Fibroblast of skin of right quadriceps (primary cell): ENCODE data around the gene TBC1D32.
"Not testable (repeated sequence)": the region's sequence is repeated elsewhere in the genome, so short reads cannot be mapped to it uniquely, and the experiment has no call there.

Experiments used
- DNase-seq: peaks from one replicate; pipeline ENCODE4 v3.0.0-alpha.2; 2013

The TBC1D32 gene

DNA sequence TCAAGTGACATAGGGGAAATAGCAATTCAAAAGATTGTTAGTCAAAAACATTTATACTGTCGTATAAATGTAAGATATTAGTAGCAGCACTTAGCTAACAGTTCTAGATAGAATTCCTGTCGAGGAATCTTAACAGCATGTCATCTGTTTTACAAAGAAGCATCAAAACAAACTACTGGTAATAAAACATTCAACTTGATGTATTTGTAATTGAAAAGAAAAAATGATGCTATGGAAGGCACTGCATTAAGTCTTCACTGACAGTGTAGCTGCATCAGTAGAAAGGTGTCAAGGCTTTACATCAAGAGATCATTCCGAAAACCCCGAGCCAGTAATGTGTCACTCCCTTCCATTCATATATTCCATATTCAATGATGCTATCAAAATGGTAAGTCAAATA, 223.5 kb downstream of the TBC1D32 start:
- no peak for DNase-seq

- no peak for DNase-seq
These were observed 227.3 kb downstream of the TBC1D32 start for GRCh38 chr6:121106962-121107361.

GRCh38 chr6:121105461-121105860, 228.8 kb downstream of the TBC1D32 start:
- DNase-seq, result no peak

DNA sequence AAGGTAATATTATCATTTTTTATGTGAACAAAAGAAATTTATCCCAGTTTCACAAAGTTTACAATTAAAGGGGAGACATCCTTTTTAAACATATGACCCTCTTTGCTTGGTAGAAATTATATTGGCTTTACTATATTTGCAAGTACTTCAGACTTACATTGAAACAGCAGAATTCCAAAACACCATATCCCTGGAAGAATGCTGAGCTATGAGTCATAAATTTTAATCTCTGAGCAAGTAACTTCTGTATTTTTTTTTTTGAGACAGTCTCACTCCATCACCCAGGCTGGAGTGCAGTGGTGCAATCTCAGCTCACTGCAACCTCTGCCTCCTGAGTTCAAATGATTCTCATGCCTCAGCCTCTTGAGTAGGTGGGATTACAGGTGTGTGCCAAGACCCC, 240.4 kb downstream of the TBC1D32 start:
- DNase-seq, result peak; percentile 44

DNA sequence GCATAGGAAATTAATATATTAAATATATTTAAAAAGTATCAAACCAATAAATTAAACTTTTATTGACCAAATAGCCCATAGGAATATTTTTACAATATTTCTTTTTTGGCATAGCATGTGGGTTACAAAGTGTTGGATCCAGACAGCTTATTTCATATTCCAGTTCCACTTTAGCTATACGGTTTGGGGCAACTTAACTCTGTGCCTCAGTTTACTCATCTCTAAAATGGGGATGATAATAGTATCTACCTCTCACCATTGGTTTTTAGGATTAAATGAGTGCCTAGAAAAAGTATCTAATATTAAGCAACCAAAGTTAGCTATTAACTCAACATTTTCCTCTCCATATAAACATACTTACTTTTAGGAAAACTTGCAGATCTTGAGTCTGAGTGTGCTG, 243.8 kb downstream of the TBC1D32 start:
- no peak for DNase-seq

- no peak for DNase-seq
These were observed 247.4 kb downstream of the TBC1D32 start for GRCh38 chr6:121086876-121087275.

DNA sequence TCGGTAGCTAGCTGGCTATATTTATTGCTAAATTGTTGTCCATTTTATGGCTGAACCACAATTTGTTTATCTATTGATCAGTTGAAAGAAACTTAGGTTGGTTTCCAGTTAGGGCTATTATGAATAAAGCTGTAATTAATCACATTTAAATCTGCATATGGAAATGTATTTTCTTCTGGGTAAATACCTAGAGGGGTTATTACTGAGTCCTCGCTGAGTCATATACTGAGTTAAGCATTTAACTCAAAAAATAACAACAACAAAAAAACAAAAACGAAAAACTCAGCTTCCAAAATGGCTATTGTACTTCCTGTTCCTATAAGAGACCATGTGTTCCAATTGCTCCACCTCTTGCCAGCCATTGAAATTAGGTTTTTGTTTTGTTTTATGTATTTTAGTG, 258.2 kb downstream of the TBC1D32 start:
- DNase-seq, result no peak

- not testable (repeated sequence) for DNase-seq
These were observed 265.5 kb downstream of the TBC1D32 start for GRCh38 chr6:121068749-121069148.

DNA sequence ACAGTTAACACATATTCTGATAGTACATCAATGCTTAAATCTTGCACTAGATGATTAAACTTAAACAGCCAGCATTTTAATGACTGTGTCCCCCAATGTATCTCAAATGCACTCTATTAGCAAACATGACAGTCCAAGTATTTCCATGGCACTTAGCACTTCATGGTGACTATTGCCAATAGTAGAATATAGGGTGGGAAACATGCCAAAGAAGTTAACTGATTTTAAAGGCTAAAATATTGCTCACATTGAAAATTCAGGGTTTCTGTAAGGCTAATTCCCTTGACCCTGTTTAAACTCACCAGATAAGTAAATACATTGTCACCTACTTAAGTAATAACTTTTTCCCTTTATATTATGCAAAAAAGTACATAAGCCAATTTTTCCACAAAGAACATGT, 266.9 kb downstream of the TBC1D32 start:
- DNase-seq, result no peak

GRCh38 chr6:121064345-121064744, 269.9 kb downstream of the TBC1D32 start:
- no peak for DNase-seq

DNA sequence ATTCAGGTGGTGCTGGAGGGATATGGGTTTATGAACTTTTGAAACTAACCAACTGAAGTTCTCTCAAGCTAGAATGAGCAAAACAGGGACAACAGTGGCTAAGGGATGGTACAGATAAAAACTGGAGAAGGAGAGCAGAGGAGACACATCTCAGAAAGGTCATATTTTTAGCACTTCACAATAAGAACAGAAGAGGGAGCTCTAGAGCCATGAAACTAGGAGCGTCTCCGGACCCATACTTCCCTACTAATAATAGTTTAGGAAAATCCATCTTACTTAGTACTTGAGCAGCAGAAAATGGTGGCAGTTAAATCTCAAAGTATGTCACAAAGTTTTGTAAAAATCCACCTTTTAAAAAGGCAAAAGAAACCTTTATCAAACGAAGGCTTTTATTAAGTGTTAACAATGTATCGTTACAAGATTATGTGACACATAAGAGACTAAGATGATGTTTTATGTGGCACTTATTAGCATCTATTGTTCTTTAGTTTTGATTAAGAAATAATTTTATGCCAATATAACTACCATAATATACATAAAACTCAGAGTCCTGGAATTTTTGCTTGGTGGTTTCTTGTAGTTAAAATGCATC, 278.6 kb downstream of the TBC1D32 start:
- peak; percentile 44 for DNase-seq

- DNase-seq, result not testable (repeated sequence)
These were observed 285.7 kb downstream of the TBC1D32 start for GRCh38 chr6:121048593-121048992.

GRCh38 chr6:121044905-121045304, 289.4 kb downstream of the TBC1D32 start:
- DNase-seq, result not testable (repeated sequence)

GRCh38 chr6:121043706-121044105, 290.6 kb downstream of the TBC1D32 start:
- not testable (repeated sequence) for DNase-seq

DNA sequence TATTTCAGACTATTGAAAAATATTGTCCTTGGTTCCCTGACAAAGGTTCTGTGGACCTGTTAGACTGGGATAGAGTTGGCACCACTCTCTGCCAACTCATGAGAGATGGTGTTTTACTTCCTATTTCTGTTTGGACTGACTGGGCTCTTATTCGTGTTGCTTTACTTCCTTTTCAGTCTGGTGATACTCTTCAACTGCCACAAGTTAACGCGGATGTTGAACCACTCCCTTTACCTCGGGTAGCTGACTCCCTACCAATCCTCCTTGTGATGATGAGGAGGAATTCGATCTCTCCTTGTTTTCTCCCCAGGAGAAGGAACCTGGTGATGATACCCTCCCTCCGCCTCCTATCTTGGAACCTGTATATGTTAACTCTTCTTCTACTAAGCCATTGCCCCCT, 291.1 kb downstream of the TBC1D32 start:
- DNase-seq, result not testable (repeated sequence)

DNA sequence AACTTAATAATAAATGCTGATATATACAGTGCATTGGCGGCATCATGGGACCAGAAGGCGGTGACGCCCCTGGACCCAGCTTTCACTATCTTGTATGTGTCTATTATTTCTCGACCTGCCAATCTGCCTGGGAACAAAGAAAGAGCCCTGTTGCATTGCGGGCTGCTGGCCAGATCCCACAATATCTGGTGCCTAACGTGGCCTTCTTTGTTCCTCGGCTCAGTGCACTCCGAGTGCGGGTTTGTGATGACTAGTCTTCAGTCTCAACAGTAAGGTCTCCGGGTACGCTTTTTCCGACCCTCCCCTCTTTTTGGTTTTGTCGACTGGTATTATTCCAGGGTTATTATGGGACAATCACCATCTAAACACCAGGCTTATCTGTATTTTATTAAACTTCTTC, 291.5 kb downstream of the TBC1D32 start:
- DNase-seq, result no peak

DNA sequence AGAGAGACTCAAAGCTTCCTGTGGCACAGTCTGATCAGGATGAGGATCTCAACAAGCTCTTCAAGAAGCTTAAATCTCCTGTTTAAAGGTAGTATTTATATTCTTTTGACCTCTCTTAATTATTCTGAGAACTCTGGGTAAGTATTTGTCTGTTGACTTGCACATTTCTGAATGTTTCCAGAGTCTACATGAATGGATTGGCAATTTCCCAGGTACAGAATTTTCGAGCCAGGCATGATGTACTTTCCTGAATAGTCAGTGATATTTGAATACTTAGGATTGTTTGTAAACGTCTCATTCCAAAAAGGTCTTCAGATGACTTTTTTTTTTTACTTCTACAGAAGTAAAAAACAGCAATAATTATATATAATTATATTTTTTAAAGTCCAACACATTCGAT, 293.4 kb downstream of the TBC1D32 start:
- DNase-seq, result no peak

DNA sequence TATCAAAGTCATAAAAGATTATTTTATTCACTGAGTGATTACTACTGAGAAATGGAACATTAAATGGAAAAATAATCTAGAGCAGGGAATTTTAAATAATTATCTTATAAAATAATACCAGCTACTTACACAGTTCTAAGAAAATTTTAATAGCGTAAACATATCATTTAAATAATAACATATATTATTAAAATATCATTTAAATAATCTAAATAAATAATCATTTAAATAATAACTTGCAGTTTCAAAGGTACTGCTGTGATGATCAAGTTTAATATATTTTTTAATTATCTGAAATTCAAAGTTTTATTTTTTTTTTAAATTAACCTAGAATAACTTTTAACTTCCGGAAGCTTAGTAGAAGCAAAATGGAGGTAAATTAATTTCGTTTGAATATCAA, 301.2 kb downstream of the TBC1D32 start:
- no peak for DNase-seq

DNA sequence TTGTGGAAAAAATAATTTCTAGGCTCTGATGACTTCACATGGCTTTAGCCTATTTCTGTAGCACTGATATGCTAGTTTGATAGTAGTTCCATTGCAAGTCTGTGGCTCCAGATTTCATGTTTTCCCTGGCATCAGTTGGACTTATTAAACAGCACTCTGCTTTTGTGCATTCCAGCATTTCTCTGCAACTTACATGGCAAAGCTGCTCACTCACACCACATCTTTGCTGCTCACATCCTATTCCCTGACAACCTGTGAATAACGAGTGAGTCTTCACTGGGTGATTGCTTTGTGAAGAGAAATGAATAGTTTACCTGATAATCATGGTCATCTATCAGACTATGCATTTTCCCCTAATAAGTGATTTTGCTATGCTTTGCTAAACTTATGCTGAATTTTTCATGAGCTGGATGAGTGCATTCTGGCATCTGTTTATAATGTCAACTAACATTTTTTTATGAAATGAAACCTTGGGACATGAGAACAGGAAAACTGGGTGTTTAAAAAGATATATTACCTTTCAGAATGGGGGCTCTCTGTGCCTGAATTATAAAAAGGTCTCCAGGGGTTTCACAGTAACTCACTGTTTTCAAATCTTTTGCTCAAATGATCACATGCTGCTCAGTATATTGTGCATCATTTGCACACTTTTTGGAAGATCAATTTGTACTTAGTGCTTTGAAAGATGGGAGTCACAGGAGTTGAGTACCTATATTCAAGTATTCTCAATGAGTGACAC, 301.8 kb downstream of the TBC1D32 start:
- DNase-seq, result no peak
